ENCODE results near the gene NEUROD2.
A peak's percentile ranks its signal among the peaks of the same experiment; 100 is the strongest.

Gene NEUROD2

DNA sequence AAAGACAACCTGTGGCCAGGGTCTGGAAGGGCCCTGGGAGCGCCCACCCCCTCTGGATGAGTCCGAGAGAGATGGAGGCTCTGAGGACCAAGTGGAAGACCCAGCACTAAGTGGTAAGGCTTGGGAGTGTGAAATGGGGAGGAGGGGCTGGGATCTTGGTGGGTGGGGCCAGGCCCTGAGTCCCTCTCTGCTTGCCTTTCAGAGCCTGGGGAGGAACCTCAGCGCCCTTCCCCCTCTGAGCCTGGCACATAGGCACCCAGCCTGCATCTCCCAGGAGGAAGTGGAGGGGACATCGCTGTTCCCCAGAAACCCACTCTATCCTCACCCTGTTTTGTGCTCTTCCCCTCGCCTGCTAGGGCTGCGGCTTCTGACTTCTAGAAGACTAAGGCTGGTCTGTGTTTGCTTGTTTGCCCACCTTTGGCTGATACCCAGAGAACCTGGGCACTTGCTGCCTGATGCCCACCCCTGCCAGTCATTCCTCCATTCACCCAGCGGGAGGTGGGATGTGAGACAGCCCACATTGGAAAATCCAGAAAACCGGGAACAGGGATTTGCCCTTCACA is 28.0 kb upstream of the NEUROD2 start:
- WGBS, 2 experiments: 85 to 88% methylated on average over 8 of the region's 8 CpGs
- Histone ChIP-seq H3K9me3 (ENCODE audit: control insufficient read depth, low read length) (no peaks in the 10 kb centered on the region), H3K27me3 (ENCODE audit: control insufficient read depth, insufficient read depth, low read length, poor library complexity, severe bottlenecking) (no peaks in the 10 kb centered on the region), H3K4me3 (ENCODE audit: insufficient read depth, low read depth, low read length) (no peak overlapping the region), H3K36me3 (ENCODE audit: control insufficient read depth, insufficient read depth, low read length) (no peaks in the 10 kb centered on the region), H3K27ac (ENCODE audit: insufficient read depth, low read depth, low read length, poor library complexity, severe bottlenecking) (no peak overlapping the region), H3K4me1 (ENCODE audit: control insufficient read depth, insufficient read depth, low read length) (peaks cover 35% of the 10 kb centered on the region)

GRCh38 chr17:39634384-39634871 is 26.7 kb upstream of the NEUROD2 start:
- 41 to 46% methylated on average over 2 of the region's 2 CpGs for WGBS, 2 experiments
- H3K4me3 ChIP-seq (ENCODE audit: insufficient read depth, low read depth, low read length): no peak overlapping the region
- no peaks in the 10 kb centered on the region for H3K9me3 ChIP-seq (ENCODE audit: control insufficient read depth, low read length)
- no peak overlapping the region for H3K27ac ChIP-seq (ENCODE audit: insufficient read depth, low read depth, low read length, poor library complexity, severe bottlenecking)
- no peaks in the 10 kb centered on the region for H3K36me3 ChIP-seq (ENCODE audit: control insufficient read depth, insufficient read depth, low read length)
- no peaks in the 10 kb centered on the region for H3K27me3 ChIP-seq (ENCODE audit: control insufficient read depth, insufficient read depth, low read length, poor library complexity, severe bottlenecking)
- H3K4me1 ChIP-seq (ENCODE audit: control insufficient read depth, insufficient read depth, low read length): peaks cover 28% of the 10 kb centered on the region

- Histone ChIP-seq H3K4me1 (ENCODE audit: control insufficient read depth, insufficient read depth, low read length) (peaks cover 32% of the 10 kb centered on the region), H3K9me3 (ENCODE audit: control insufficient read depth, low read length) (no peaks in the 10 kb centered on the region), H3K4me3 (ENCODE audit: insufficient read depth, low read depth, low read length) (no peak overlapping the region), H3K36me3 (ENCODE audit: control insufficient read depth, insufficient read depth, low read length) (no peaks in the 10 kb centered on the region), H3K27me3 (ENCODE audit: control insufficient read depth, insufficient read depth, low read length, poor library complexity, severe bottlenecking) (peaks cover 3% of the 10 kb centered on the region), H3K27ac (ENCODE audit: insufficient read depth, low read depth, low read length, poor library complexity, severe bottlenecking) (no peak overlapping the region)
- 91 to 92% methylated on average over 8 of the region's 8 CpGs for WGBS, 2 experiments
These were observed 26.0 kb upstream of the NEUROD2 start for GRCh38 chr17:39633570-39634183.

- Histone ChIP-seq H3K27ac (ENCODE audit: insufficient read depth, low read depth, low read length, poor library complexity, severe bottlenecking) (no peak overlapping the region), H3K4me3 (ENCODE audit: insufficient read depth, low read depth, low read length) (no peak overlapping the region), H3K4me1 (ENCODE audit: control insufficient read depth, insufficient read depth, low read length) (peaks cover 35% of the 10 kb centered on the region), H3K36me3 (ENCODE audit: control insufficient read depth, insufficient read depth, low read length) (no peaks in the 10 kb centered on the region), H3K9me3 (ENCODE audit: control insufficient read depth, low read length) (no peaks in the 10 kb centered on the region), H3K27me3 (ENCODE audit: control insufficient read depth, insufficient read depth, low read length, poor library complexity, severe bottlenecking) (peaks cover 17% of the 10 kb centered on the region)
- WGBS, 2 experiments: 72 to 77% methylated on average over 13 of the region's 13 CpGs
These were observed 24.6 kb upstream of the NEUROD2 start for GRCh38 chr17:39632153-39632941.

DNA sequence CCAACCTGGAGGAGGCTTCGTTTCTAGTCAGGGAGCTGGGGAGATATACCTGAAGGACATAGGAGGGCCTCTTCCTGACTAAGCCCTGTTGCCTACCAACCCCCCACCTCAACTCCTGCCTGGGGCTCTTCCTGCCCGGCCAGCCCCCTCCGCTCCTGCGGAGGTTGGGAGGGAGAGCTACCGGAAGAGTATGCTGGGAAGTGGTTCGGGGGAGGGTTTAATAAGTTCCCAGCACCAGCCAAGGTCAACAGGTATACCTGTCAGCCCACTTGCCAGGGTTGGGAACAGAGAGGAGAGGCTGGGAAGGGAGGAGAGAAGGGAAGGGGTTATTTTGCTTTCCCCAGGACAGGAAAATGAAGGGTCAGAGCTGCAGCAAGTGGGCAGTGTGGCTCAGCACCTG is 23.7 kb upstream of the NEUROD2 start:
- Histone ChIP-seq H3K4me1 (ENCODE audit: control insufficient read depth, insufficient read depth, low read length) (peaks cover 34% of the 10 kb centered on the region), H3K36me3 (ENCODE audit: control insufficient read depth, insufficient read depth, low read length) (no peaks in the 10 kb centered on the region), H3K27me3 (ENCODE audit: control insufficient read depth, insufficient read depth, low read length, poor library complexity, severe bottlenecking) (peaks cover 26% of the 10 kb centered on the region), H3K4me3 (ENCODE audit: insufficient read depth, low read depth, low read length) (no peak overlapping the region), H3K9me3 (ENCODE audit: control insufficient read depth, low read length) (no peaks in the 10 kb centered on the region), H3K27ac (ENCODE audit: insufficient read depth, low read depth, low read length, poor library complexity, severe bottlenecking) (no peak overlapping the region)
- 38 to 43% methylated on average over 6 of the region's 6 CpGs for WGBS, 2 experiments

DNA sequence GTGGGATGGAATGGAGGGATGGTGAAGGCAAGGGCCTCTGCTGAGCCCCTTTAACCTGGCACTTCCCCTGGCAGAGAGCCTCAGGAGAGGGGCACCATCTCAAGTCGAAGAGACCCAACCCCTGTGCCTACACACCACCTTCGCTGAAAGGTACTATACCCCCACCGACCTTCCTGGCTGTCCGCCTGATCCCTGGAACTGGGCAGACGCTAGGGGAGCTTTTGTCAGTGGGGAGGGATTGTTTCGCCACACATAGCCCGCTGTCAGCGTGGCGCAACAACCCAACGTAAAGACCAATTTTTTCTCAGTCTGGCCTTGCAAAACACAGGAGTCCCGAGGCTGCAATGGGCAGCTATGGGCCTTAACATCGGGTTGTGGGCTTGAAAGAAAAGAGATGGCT is 22.2 kb upstream of the NEUROD2 start:
- Histone ChIP-seq H3K9me3 (ENCODE audit: control insufficient read depth, low read length) (no peaks in the 10 kb centered on the region), H3K27me3 (ENCODE audit: control insufficient read depth, insufficient read depth, low read length, poor library complexity, severe bottlenecking) (peaks cover 41% of the 10 kb centered on the region), H3K36me3 (ENCODE audit: control insufficient read depth, insufficient read depth, low read length) (no peaks in the 10 kb centered on the region), H3K4me1 (ENCODE audit: control insufficient read depth, insufficient read depth, low read length) (peaks cover 23% of the 10 kb centered on the region), H3K4me3 (ENCODE audit: insufficient read depth, low read depth, low read length) (no peak overlapping the region), H3K27ac (ENCODE audit: insufficient read depth, low read depth, low read length, poor library complexity, severe bottlenecking) (no peak overlapping the region)
- 86 to 88% methylated on average over 12 of the region's 12 CpGs for WGBS, 2 experiments

DNA sequence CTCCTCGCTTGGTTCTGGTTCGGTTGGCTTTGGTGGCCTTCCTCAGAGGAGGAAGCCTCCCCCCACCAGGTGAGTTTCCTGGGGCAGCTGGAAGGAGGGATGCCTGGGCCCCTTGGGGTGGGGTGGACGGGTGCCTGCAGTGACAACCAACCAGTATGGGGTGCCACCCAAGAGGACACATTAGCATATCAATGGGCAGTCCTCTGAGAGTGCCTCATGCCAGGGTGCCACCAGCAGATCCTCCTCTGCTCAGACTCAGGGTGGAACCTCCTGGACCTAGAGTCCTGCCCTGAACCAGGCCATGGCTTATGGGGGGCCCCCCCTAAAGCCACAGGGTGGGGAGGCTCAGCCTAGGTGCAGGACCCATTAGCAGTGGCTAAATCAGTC is 21.8 kb upstream of the NEUROD2 start:
- WGBS, 2 experiments: 48 to 58% methylated on average over 3 of the region's 3 CpGs
- H3K4me3 ChIP-seq (ENCODE audit: insufficient read depth, low read depth, low read length): no peak overlapping the region
- peaks cover 45% of the 10 kb centered on the region for H3K27me3 ChIP-seq (ENCODE audit: control insufficient read depth, insufficient read depth, low read length, poor library complexity, severe bottlenecking)
- peaks cover 23% of the 10 kb centered on the region for H3K4me1 ChIP-seq (ENCODE audit: control insufficient read depth, insufficient read depth, low read length)
- H3K27ac ChIP-seq (ENCODE audit: insufficient read depth, low read depth, low read length, poor library complexity, severe bottlenecking): no peak overlapping the region
- no peaks in the 10 kb centered on the region for H3K36me3 ChIP-seq (ENCODE audit: control insufficient read depth, insufficient read depth, low read length)
- H3K9me3 ChIP-seq (ENCODE audit: control insufficient read depth, low read length): no peaks in the 10 kb centered on the region

- Histone ChIP-seq H3K4me3 (ENCODE audit: insufficient read depth, low read depth, low read length) (no peak overlapping the region), H3K27me3 (ENCODE audit: control insufficient read depth, insufficient read depth, low read length, poor library complexity, severe bottlenecking) (peaks cover 51% of the 10 kb centered on the region), H3K36me3 (ENCODE audit: control insufficient read depth, insufficient read depth, low read length) (no peaks in the 10 kb centered on the region), H3K9me3 (ENCODE audit: control insufficient read depth, low read length) (no peaks in the 10 kb centered on the region), H3K27ac (ENCODE audit: insufficient read depth, low read depth, low read length, poor library complexity, severe bottlenecking) (no peak overlapping the region), H3K4me1 (ENCODE audit: control insufficient read depth, insufficient read depth, low read length) (peaks cover 23% of the 10 kb centered on the region)
- 56 to 61% methylated on average over 10 of the region's 10 CpGs for WGBS, 2 experiments
These were observed 21.2 kb upstream of the NEUROD2 start for GRCh38 chr17:39628655-39629493.

DNA sequence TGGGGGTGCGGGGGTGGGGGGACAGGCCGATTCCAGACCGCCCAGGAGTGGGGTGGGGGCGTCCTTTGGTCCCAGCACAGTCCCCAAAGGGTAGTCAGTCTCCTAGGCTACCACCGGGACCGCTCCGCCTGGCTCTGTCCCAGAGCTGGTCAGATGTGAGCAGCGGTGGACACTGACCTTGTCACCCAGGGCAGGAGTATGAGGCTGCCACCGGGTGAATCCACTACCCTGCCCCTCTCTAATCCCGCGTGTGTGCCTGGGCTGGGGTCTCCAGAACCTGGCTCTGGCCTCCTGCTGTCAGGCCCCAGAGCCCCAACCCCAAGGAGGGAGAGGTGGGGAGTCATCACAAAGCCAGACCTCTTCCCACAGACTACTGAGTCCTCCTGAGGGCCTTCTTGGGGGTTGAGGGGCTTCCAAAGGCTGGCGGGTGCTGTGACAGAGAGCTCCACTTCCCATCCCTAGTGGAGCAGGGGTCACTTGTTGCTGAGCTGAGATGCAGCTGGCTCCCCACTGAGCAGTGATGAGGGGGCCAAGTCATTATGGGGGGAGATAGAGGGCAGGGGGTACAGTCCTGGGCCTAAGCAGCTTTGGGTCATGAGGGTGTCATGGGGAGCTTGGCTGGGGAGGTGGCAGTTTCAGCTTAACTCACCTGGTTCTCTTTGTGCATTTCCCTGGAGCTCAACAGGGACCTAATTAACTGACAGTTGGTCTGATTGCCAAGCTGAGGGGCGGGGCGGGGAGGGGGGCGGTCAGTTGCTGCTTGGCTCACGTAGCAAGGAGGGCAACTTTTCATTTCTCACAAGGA is 20.2 kb upstream of the NEUROD2 start:
- Histone ChIP-seq H3K9me3 (ENCODE audit: control insufficient read depth, low read length) (no peaks in the 10 kb centered on the region), H3K36me3 (ENCODE audit: control insufficient read depth, insufficient read depth, low read length) (no peaks in the 10 kb centered on the region), H3K27me3 (ENCODE audit: control insufficient read depth, insufficient read depth, low read length, poor library complexity, severe bottlenecking) (peaks cover 60% of the 10 kb centered on the region), H3K4me3 (ENCODE audit: insufficient read depth, low read depth, low read length) (peak overlapping the region; percentile 38), H3K27ac (ENCODE audit: insufficient read depth, low read depth, low read length, poor library complexity, severe bottlenecking) (no peak overlapping the region), H3K4me1 (ENCODE audit: control insufficient read depth, insufficient read depth, low read length) (peaks cover 23% of the 10 kb centered on the region)
- WGBS, 2 experiments: 11 to 12% methylated on average over 16 of the region's 16 CpGs

Data from ectodermal cell (in vitro differentiated cells).